Measurements from ENCODE around the gene SEH1L. TPM values are rescaled to one million over a fixed set of nuclear protein-coding genes. Genes with fewer than 3 reads are reported as not detected.

The SEH1L gene
- total and polyA plus RNA-seq, 10 of the 15 experiments (the other 5 are each of a cell fraction or from before 2014, with no cell fraction given): 27.5 to 109 (median 52.8) TPM

- TF ChIP-seq E2F8 (IDR thresholded peaks at IDR 0.05; ENCODE audit: low read depth, partially characterized antibody): no peak
Observed at GRCh38 chr18:12944709-12945108, 3.1 kb upstream of the SEH1L start (continued).

- H3K4me3 ChIP-seq: peak overlapping the region; percentile 92
- no TSS peak for BruUV-seq (replicated peaks)
- H3K4me2 ChIP-seq (ENCODE audit: control insufficient read depth, insufficient read depth): peak overlapping the region; percentile 78
- TF ChIP-seq EGR1 (IDR thresholded peaks at IDR 0.05; ENCODE audit: borderline replicate concordance in 1 of 2, low read depth in 2 of 2, low read length in 2 of 2) (no peak), MXI1 (IDR thresholded peaks at IDR 0.05; ENCODE audit: low read depth, low read length) (no peak), EED (IDR thresholded peaks at IDR 0.05; ENCODE audit: low read depth) (peak; percentile 67; the same call in 1 of the 2 replicates), TCF3 (IDR thresholded peaks at IDR 0.05; ENCODE audit: borderline replicate concordance, insufficient read depth, low read depth, low read length) (no peak), NBN (IDR thresholded peaks at IDR 0.05) (no peak), CBFB (IDR thresholded peaks at IDR 0.05; ENCODE audit: low read depth) (no peak), CREB1 (IDR thresholded peaks at IDR 0.05; ENCODE audit: low read depth) (no peak), SIX5 (IDR thresholded peaks at IDR 0.05; ENCODE audit: low read depth, low read length, severe bottlenecking) (no peak), RBBP5 (conservative IDR thresholded peaks at IDR 0.05) (no peak), NKRF (conservative IDR thresholded peaks at IDR 0.05) (no peak), CEBPB (IDR thresholded peaks at IDR 0.05; ENCODE audit: borderline replicate concordance in 1 of 2, low read depth in 2 of 2, low read length in 2 of 2) (no peak), RUNX3 (IDR thresholded peaks at IDR 0.05; ENCODE audit: low read length) (peak; percentile 4; the same call in 1 of the 2 replicates)
Observed at GRCh38 chr18:12946549-12947284, 1.1 kb upstream of the SEH1L start.

More at GRCh38 chr18:12946549-12947284, 1.1 kb upstream of the SEH1L start:
- no peaks in the 10 kb centered on the region for H3K36me3 ChIP-seq (ENCODE audit: control insufficient read depth in 2 of 2, insufficient read depth in 2 of 2, low read length in 1 of 2)
- no peaks in the 10 kb centered on the region; the same call in 2 of the 3 replicates for H3K9me3 ChIP-seq (replicated peaks; ENCODE audit: control insufficient read depth, insufficient read depth, low read length)
- intact Hi-C loops (cut with micrococcal nuclease; ENCODE audit: unreplicated experiment) (loop anchor here (5.0 to 10.0 kb wide), 4 partner anchors 59 to 569 kb away; partner anchors contain the start of gene AFG3L2), in situ Hi-C loops (cut with MboI) (loop anchor here (5.0 kb wide), 1 partner anchor 569 kb away; the partner anchor contains the start of gene AFG3L2)
- ChIA-PET POLR2A (interaction anchor here (1.9 kb wide), 1 partner anchor 45 kb away, joined by 4 read pairs; the partner anchor contains the start of gene CEP192), RAD21 (ENCODE audit: unreplicated experiment) (interaction anchor here (0.6 kb wide), 1 partner anchor 1636 kb away, joined by 3 read pairs; no protein-coding TSS in a partner anchor), CTCF (no interaction called here), SMC1A (ENCODE audit: uncharacterized antibody, unreplicated experiment) (no interaction called here)
- 4% methylated on average over 15 of the region's 15 CpGs for WGBS (ENCODE audit: insufficient coverage, insufficient replicate concordance, low lambda C conversion rate, missing lambda C conversion rate)
- no peaks in the 10 kb centered on the region for H3K27me3 ChIP-seq (replicated peaks in 1 of 2; ENCODE audit: control insufficient read depth in 2 of 2, insufficient read depth in 2 of 2, low read length in 1 of 2)
- no peaks in the 10 kb centered on the region for H4K20me1 ChIP-seq (ENCODE audit: control insufficient read depth, insufficient read depth)
- FAIRE-seq (no peak), ATAC-seq (no peak; the same call in none of the 3 replicates), DNase-seq (ENCODE audit: low read depth, low spot score) (no peak)
- peaks cover 26% of the 10 kb centered on the region for H3K79me2 ChIP-seq (ENCODE audit: control insufficient read depth, insufficient read depth, low read length)
- H3K4me1 ChIP-seq (ENCODE audit: control insufficient read depth, insufficient read depth, low read length): peaks cover 4% of the 10 kb centered on the region; the same call in 1 of the 2 replicates
- peak overlapping the region; percentile 79 for H3K27ac ChIP-seq (ENCODE audit: control insufficient read depth, insufficient read depth)
- peak overlapping the region; percentile 77 for H3K9ac ChIP-seq (ENCODE audit: control insufficient read depth, insufficient read depth, low read length)
- peak overlapping the region; percentile 76 for H2AFZ ChIP-seq (ENCODE audit: control insufficient read depth, low read depth, low read length)
